ENCODE data around the gene ZNF362. TPM values are rescaled to one million over a fixed set of nuclear protein-coding genes. Genes with fewer than 3 reads are reported as not detected.
"Not testable (repeated sequence)": the region's sequence is repeated elsewhere in the genome, so short reads cannot be mapped to it uniquely, and the experiment has no call there.

The ZNF362 gene
- total RNA-seq, 2 donors from 2014 or later: 7.9 to 17.9 TPM

- no peaks in the 10 kb centered on the region for H3K9me3 ChIP-seq
- intact Hi-C loops (cut with DNase I): no loop called here
- TF ChIP-seq CTCF (IDR thresholded peaks at IDR 0.05) (no peak), POLR2A (IDR thresholded peaks at IDR 0.05) (no peak)
- ATAC-seq (no peak), DNase-seq (no peak)
- no peaks in the 10 kb centered on the region for H3K27me3 ChIP-seq
- no peaks in the 10 kb centered on the region for H3K36me3 ChIP-seq (replicated peaks in 1 of 2; ENCODE audit: insufficient read depth in 1 of 2, low read depth in 2 of 2)
- H3K4me3 ChIP-seq: no peak overlapping the region
- H3K27ac ChIP-seq: no peak overlapping the region
- 86 to 92% methylated on average over 4 to 5 of the region's 5 CpGs for WGBS, 2 donors
- H3K4me1 ChIP-seq: peaks cover 10% of the 10 kb centered on the region
Observed at GRCh38 chr1:33305016-33305415, 48.7 kb downstream of the ZNF362 start.

GRCh38 chr1:33305816-33306652, 49.7 kb downstream of the ZNF362 start:
- 66% methylated on average over 17 to 20 of the region's 20 CpGs for WGBS, 2 donors
- peak in 1 of 4 donors; percentile 3 for DNase-seq
- H3K4me3 ChIP-seq: no peak overlapping the region

GRCh38 chr1:33306653-33307493, 50.6 kb downstream of the ZNF362 start:
- Histone ChIP-seq H3K27ac (no peak overlapping the region), H3K9me3 (no peaks in the 10 kb centered on the region), H3K4me1 (peaks cover 10% of the 10 kb centered on the region), H3K27me3 (no peaks in the 10 kb centered on the region), H3K36me3 (replicated peaks in 1 of 2; ENCODE audit: insufficient read depth in 1 of 2, low read depth in 2 of 2) (no peaks in the 10 kb centered on the region), H3K4me3 (no peak overlapping the region)
- TF ChIP-seq CTCF (IDR thresholded peaks at IDR 0.05): no peak
- DNase-seq (peak in 2 of 4 donors; percentile 17 to 25), ATAC-seq (no peak)
- intact Hi-C loops (cut with DNase I): no loop called here
- 15 to 57% methylated on average over 20 to 105 of the region's 113 CpGs for WGBS, 2 donors

More at GRCh38 chr1:33305816-33306652, 49.7 kb downstream of the ZNF362 start:
- no peak for ATAC-seq
- Histone ChIP-seq H3K4me1 (peaks cover 10% of the 10 kb centered on the region), H3K27me3 (no peaks in the 10 kb centered on the region), H3K36me3 (replicated peaks in 1 of 2; ENCODE audit: insufficient read depth in 1 of 2, low read depth in 2 of 2) (no peaks in the 10 kb centered on the region), H3K9me3 (no peaks in the 10 kb centered on the region), H3K27ac (no peak overlapping the region)
- intact Hi-C loops (cut with DNase I): no loop called here
- TF ChIP-seq CTCF (IDR thresholded peaks at IDR 0.05) (no peak), POLR2A (IDR thresholded peaks at IDR 0.05) (no peak)

- 66 to 92% methylated on average over 2 to 3 of the region's 5 CpGs for WGBS, 2 donors
- no peak for DNase-seq
- Histone ChIP-seq H3K27me3 (no peaks in the 10 kb centered on the region), H3K4me1 (peaks cover 10% of the 10 kb centered on the region), H3K9me3 (no peaks in the 10 kb centered on the region), H3K4me3 (no peak overlapping the region), H3K36me3 (replicated peaks in 1 of 2; ENCODE audit: insufficient read depth in 1 of 2, low read depth in 2 of 2) (no peaks in the 10 kb centered on the region), H3K27ac (no peak overlapping the region)
- intact Hi-C loops (cut with DNase I): no loop called here
- TF ChIP-seq CTCF (IDR thresholded peaks at IDR 0.05) (no peak), POLR2A (IDR thresholded peaks at IDR 0.05) (no peak)
- no peak for ATAC-seq
Observed at GRCh38 chr1:33307494-33307864, 51.2 kb downstream of the ZNF362 start.

GRCh38 chr1:33309351-33309750, 53.1 kb downstream of the ZNF362 start:
- H3K4me3 ChIP-seq; H3K36me3 ChIP-seq (replicated peaks in 1 of 2; ENCODE audit: insufficient read depth in 1 of 2, low read depth in 2 of 2); intact Hi-C loops (cut with DNase I); ATAC-seq; H3K27me3 ChIP-seq; H3K4me1 ChIP-seq; H3K27ac ChIP-seq; DNase-seq; H3K9me3 ChIP-seq: not testable (repeated sequence)
- 92 to 98% methylated on average over 12 to 13 of the region's 32 CpGs for WGBS, 2 donors
